H1 (cell line): ENCODE measurements around the gene RPTOR. TPM values are rescaled to one million over a fixed set of nuclear protein-coding genes. Genes with fewer than 3 reads are reported as not detected.

Source experiments
- ATF2 ChIP-seq: IDR thresholded peaks from 2 replicates; pipeline ENCODE4 v1.6.1; 2012; ENCODE audit warnings: low read length, inconsistent platforms
- BRCA1 ChIP-seq: IDR thresholded peaks from 2 replicates; pipeline ENCODE4 v1.6.1; 2012; ENCODE audit warnings: low read depth, low read length, improper control_type of control experiment
- KDM4A ChIP-seq: IDR thresholded peaks from one replicate; pipeline ENCODE4 v1.7.1; 2012; ENCODE audit warnings: low read depth, mild to moderate bottlenecking, moderate library complexity, low read length, inconsistent platforms; ENCODE audit not compliant: severe bottlenecking
- KDM5A ChIP-seq: fragments of 200-600 bp; IDR thresholded peaks from 2 replicates; pipeline ENCODE4 v1.7.1; 2012; ENCODE audit warnings: mild to moderate bottlenecking, low read length, inconsistent platforms, mixed read lengths
- POLR2AphosphoS5 ChIP-seq: IDR thresholded peaks from 2 replicates; pipeline ENCODE4 v1.6.1; 2011; ENCODE audit warnings: low read depth, low read length
- SIN3A ChIP-seq, 2 experiments: IDR thresholded peaks in 1 of 2; conservative IDR thresholded peaks in 1 of 2; 2 replicates each; pipeline ENCODE4 v1.6.1; 2011 to 2012; ENCODE audit warnings: low read length in 2 of 2, improper control_type of control experiment in 1 of 2, low read depth in 1 of 2, mild to moderate bottlenecking in 1 of 2
- SUZ12 ChIP-seq: fragments of 200-600 bp; sonication (generic); IDR thresholded peaks from 2 replicates; pipeline ENCODE4 v1.6.1; 2012; ENCODE audit warnings: mild to moderate bottlenecking, inconsistent platforms, low read length, moderate library complexity, mixed read lengths
- polyA plus RNA-seq, 7 experiments: library from polyadenylated mRNA; depleted of rRNA in 3 of 7; stranded (reverse) in 5 of 7; unstranded in 2 of 7; fragments of >200 nt in 5 of 7; fragments of 200-250 nt in 2 of 7; gene quantifications; 1 replicate in 5 of 7; 2 replicates in 1 of 7; 4 replicates in 1 of 7; pipeline versions ENCODE4 v1.2.1 to v1.2.3, GENCODE V29; 2011 to 2013; ENCODE audit warnings: missing spikeins in 2 of 7, mixed read lengths in 2 of 7
- total RNA-seq: library from RNA; stranded (reverse); fragmentation: NEBNext Ultra II Directional; extraction: Animal tissue kit (Norgen Biotek cat#: 25700); gene quantifications from 2 replicates; pipeline ENCODE4 v1.2.1, GENCODE V29; 2021
- TF ChIP-seq, protein P1 (sequence below): fragments of 300-600 bp; sonication (generic); IDR thresholded peaks from 2 replicates; pipeline ENCODE4 v1.7.1; 2012; ENCODE audit warnings: low read length, moderate library complexity, mild to moderate bottlenecking, inconsistent platforms; ENCODE audit not compliant: insufficient replicate concordance

The RPTOR gene
- total and polyA plus RNA-seq, 2 of the 8 experiments (the other 6 are each of a cell fraction or from before 2014, with no cell fraction given), result 6.9 to 28.7 TPM

DNA sequence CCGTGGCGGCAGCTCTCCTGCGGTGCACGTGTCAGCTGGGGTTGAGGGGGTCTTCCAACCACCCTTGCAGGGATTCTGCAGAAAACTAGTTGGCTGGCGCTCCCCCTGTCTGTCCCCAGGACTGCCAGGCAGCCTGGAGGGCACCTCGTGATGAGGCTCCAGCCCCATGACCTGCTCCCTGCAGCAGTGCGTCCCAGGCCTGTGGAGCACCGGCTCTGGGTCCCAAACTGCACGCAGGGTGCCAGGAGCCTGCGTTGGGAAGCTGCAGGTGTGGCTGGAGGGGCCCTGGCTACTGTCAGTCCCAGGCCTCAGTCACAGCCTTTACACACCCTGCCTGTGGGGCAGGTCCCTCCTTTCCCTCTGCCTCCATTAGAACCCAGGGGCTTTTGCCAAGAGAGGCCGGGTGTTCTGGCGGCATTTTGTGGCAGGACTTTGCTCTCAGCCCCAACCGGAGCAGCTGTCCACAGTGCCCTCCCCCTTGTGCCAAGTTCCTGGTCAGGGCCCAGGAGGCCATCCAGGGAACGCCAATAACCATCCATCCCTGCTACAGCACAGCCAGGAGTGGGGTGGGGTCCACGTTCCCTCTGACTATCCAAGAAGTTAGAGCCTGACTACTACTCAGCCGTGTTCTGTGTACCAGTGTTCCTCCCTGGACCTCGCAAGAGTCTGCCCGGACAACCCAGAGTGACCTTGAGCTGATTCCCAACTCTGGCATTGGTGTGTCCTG, 456.2 kb downstream of the RPTOR start (continued):
- TF ChIP-seq, protein P1, sequence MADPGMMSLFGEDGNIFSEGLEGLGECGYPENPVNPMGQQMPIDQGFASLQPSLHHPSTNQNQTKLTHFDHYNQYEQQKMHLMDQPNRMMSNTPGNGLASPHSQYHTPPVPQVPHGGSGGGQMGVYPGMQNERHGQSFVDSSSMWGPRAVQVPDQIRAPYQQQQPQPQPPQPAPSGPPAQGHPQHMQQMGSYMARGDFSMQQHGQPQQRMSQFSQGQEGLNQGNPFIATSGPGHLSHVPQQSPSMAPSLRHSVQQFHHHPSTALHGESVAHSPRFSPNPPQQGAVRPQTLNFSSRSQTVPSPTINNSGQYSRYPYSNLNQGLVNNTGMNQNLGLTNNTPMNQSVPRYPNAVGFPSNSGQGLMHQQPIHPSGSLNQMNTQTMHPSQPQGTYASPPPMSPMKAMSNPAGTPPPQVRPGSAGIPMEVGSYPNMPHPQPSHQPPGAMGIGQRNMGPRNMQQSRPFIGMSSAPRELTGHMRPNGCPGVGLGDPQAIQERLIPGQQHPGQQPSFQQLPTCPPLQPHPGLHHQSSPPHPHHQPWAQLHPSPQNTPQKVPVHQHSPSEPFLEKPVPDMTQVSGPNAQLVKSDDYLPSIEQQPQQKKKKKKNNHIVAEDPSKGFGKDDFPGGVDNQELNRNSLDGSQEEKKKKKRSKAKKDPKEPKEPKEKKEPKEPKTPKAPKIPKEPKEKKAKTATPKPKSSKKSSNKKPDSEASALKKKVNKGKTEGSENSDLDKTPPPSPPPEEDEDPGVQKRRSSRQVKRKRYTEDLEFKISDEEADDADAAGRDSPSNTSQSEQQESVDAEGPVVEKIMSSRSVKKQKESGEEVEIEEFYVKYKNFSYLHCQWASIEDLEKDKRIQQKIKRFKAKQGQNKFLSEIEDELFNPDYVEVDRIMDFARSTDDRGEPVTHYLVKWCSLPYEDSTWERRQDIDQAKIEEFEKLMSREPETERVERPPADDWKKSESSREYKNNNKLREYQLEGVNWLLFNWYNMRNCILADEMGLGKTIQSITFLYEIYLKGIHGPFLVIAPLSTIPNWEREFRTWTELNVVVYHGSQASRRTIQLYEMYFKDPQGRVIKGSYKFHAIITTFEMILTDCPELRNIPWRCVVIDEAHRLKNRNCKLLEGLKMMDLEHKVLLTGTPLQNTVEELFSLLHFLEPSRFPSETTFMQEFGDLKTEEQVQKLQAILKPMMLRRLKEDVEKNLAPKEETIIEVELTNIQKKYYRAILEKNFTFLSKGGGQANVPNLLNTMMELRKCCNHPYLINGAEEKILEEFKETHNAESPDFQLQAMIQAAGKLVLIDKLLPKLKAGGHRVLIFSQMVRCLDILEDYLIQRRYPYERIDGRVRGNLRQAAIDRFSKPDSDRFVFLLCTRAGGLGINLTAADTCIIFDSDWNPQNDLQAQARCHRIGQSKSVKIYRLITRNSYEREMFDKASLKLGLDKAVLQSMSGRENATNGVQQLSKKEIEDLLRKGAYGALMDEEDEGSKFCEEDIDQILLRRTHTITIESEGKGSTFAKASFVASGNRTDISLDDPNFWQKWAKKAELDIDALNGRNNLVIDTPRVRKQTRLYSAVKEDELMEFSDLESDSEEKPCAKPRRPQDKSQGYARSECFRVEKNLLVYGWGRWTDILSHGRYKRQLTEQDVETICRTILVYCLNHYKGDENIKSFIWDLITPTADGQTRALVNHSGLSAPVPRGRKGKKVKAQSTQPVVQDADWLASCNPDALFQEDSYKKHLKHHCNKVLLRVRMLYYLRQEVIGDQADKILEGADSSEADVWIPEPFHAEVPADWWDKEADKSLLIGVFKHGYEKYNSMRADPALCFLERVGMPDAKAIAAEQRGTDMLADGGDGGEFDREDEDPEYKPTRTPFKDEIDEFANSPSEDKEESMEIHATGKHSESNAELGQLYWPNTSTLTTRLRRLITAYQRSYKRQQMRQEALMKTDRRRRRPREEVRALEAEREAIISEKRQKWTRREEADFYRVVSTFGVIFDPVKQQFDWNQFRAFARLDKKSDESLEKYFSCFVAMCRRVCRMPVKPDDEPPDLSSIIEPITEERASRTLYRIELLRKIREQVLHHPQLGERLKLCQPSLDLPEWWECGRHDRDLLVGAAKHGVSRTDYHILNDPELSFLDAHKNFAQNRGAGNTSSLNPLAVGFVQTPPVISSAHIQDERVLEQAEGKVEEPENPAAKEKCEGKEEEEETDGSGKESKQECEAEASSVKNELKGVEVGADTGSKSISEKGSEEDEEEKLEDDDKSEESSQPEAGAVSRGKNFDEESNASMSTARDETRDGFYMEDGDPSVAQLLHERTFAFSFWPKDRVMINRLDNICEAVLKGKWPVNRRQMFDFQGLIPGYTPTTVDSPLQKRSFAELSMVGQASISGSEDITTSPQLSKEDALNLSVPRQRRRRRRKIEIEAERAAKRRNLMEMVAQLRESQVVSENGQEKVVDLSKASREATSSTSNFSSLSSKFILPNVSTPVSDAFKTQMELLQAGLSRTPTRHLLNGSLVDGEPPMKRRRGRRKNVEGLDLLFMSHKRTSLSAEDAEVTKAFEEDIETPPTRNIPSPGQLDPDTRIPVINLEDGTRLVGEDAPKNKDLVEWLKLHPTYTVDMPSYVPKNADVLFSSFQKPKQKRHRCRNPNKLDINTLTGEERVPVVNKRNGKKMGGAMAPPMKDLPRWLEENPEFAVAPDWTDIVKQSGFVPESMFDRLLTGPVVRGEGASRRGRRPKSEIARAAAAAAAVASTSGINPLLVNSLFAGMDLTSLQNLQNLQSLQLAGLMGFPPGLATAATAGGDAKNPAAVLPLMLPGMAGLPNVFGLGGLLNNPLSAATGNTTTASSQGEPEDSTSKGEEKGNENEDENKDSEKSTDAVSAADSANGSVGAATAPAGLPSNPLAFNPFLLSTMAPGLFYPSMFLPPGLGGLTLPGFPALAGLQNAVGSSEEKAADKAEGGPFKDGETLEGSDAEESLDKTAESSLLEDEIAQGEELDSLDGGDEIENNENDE, result no peak
- TF ChIP-seq POLR2AphosphoS5 (no peak), SIN3A (conservative IDR thresholded peaks at IDR 0.05 in 1 of 2, IDR thresholded peaks at IDR 0.05 in 1 of 2; ENCODE audit: low read depth in 1 of 2, low read length in 2 of 2) (no peak), SUZ12 (no peak), BRCA1 (no peak), KDM5A (no peak), KDM4A (no peak), ATF2 (no peak)
